GM19397 (cell line): ENCODE measurements around the gene ATP8A2.

ENCODE experiments used
- ATAC-seq: cut with Tn5 transposase; IDR thresholded peaks from one replicate; pipeline ENCODE4 v1.9.1; 2021; ENCODE audit warnings: mild to moderate bottlenecking, moderate library complexity; ENCODE audit not compliant: unreplicated experiment

Gene ATP8A2

DNA sequence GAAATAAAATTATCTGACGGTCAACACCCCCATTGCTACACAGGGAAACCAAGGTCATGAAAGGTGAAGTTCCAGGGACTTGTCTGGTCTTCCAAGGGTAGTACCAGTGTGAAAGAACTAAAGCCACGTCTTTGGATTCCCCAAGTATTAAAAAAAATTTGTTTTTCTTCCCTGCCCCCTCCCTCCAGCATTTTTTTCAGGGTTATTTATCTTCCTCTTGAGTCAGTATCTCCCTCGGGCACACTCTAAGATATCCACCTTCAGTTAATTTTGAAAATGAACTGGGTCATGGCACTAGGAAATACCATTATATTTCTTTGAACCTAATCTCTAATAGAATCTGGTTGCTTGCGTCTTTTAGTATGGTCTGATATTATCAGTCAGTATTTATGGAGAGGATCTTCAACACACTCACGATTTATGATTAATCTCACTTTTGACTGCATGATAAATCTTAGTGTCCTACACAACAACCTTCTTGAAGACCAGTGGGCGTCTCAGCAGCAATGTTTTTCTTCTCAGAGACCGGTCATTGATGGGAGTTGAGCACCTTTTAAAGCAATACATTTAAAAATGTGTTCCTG, 9.1 kb downstream of the ATP8A2 start:
- no peak for ATAC-seq

DNA sequence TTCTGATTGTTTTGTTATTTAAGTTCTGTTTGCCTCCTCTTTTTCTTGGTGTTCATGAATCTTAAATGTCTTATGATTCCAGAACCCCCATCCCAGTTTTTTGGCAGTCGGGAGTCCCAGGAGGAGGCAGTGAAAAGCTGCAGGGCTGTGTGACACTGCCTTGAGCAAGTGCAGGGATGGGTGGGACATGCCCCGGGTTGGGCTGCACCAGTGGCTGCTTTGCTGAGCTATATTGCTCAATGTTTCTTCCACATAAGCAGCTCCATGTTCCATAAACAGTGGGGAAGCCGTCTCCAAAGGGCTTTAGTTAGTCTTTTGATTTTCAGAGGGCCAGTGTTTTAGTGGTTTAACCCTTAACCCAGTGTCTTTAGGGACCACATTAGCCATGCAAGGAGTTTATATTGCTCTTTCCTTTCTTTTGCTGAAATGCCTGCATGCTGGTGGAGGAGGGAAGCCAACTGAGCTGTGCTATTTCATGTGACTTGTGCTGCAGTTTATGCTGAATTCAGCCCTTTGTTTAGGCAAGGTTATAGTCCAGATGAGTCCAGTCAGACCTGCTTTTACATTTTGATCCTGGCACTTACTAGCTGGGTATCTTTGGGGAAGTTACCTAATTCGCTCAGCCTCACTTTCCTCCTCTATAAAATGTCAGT, 13.1 kb downstream of the ATP8A2 start:
- ATAC-seq = no peak

DNA sequence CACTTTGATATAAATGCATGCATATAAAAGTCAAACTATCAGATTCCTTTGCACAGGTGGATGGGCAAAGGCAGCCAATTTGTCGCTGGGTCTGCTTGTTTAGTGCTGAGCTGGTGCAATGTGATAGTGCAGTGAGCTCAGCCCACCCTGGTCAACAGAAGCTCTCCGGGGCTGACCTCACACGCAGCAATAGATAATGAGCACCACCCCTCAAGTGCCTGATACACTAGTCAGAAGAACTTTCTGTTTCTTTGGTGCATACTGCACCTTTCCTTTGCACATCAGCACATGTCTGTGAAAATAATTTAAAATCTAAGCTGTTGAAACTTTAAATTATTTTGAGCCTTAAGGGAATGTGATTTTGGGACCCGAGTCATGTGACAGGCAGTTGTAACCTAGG, 20.2 kb downstream of the ATP8A2 start:
- no peak for ATAC-seq

DNA sequence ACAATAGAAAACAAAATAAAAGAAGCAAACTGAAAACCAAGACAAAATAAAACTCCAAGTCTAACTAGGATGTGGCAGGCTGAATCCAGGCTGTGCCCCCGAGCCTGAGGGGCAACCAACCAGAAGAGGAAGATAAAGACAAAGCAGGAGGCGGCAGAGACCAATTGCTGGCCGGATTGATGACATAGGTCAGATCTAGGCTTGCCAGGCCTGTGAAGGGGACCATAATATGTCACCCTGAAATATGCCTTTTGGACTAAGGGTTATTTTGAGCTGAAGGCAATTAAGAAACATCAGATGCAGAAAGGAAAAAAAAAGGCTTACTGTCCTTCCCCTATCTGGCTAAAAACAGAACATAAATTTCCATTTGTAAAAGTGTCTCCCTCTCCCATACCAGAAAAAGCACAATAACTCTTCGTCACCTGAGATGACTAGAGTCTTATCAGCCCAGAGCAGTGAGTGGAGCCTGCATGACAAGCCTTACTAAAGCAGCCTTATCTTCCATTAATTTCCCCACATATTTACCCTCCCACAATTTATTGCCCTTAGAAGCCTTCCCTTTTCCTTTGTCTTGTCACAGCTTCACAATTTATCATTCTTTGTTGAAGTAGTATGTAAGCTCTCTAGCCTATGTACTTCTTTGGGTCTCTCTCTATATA, 22.8 kb downstream of the ATP8A2 start:
- ATAC-seq = no peak

DNA sequence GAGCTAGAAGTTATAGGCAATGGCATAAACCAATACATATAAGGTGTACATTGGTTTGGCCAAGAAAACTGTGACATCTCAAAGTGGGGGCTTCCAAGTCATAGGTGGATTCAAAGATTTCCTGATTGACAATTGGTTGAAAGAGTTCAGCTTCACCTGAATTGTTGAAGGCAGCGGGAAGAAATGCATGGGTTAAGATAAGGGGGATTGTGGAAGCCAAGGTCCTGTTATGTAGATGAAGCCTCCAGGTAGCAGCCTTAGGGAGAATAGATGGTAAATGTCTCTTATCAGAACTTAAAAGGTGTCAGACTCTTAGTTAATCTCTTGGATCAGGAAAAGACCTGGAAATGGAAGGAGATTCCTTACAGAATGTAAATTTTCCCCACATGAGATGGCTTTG, 26.0 kb downstream of the ATP8A2 start:
- no peak for ATAC-seq

DNA sequence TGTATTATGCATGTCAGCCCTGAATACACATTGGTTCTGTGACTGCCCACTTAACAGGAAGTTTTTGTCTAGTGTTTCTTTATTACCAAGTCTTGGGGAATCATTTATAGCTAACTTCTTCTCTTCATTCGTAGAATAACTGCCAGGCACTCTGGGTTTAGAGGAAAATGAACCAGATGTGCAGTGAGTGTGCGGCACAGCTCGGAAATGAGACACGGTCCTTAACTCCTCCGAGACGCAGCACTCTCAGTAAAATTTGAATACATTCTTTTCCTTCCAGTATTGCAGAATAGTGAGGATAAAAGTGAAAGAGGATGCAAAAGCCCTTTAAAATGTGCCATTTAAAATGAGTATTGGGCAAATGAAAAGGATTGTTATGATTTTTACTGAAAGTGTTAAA, 29.2 kb downstream of the ATP8A2 start:
- no peak for ATAC-seq

DNA sequence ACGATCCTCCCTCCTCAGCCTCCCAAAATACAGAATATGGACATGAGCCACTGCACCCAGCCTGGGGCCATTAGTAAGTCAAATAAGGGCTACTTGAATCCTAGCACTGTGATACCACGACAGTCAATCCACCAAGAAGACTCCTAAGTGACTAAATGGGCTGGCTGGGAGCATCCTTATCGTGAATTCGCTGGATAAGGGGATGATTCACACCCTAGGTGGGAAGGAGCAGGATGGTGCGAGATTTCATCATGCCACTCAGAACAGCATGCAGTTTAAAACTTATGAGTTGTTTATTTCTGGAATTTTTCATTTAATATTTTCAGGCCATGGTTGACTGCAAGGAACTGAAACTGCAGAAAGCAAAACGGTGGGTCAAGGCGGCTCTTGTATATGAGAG, 30.2 kb downstream of the ATP8A2 start:
- ATAC-seq = no peak

DNA sequence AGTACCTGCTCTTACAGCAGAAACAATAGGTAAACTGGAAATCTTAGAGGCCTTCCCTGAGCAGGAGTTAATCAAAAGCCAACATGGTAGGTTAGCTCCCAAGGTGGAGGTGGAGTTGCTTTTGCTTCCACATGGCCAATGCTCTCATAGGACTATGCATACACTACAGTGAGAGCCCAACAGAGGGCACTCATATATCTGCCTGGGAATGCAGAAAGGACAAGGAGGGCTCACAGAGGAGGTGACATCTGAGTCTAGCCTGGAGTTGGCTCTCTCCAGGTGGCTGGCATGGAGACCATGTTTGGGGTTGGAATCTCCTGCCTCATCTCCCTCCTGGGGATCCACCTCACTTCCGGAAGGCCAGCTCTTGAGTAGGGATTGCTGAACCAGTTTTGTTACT, 34.6 kb downstream of the ATP8A2 start:
- ATAC-seq = no peak

DNA sequence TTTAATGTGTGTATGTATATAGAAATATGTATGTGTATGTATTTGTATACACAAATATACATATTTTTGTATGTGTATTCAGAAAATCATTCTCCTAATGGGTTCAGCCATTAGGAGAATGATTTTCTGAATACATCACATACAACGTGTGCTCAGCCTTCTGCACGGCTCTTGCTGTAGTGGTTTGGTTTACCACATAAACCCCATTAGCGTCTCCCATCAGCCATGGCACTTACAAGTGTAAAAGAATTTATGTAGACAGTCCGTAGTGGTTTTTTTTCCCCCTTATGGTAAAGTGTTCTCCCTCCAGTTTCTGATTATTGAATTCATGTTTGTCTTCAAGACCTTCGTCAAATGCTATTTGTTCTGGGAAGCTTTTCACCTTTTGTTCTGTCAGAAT, 38.2 kb downstream of the ATP8A2 start:
- ATAC-seq = no peak

DNA sequence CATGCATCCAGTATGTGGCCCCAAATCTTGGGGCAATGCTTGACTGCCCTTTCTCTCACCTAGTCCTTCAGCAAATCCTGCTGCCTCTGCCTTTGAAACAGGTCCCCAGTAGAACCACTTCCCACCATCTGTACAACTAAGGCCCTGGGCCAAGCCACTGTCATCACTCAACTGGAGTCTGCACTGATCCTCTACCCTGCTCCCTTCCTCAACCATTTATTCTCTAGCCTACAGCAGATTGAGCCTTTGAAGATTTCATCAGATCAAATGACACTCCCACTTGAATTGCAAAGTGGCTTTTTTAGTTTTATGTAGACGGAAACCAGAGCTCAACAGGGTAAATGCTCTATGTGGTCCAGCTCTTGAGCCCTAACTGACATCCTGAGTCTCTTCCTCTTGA, 43.5 kb downstream of the ATP8A2 start:
- no peak for ATAC-seq

DNA sequence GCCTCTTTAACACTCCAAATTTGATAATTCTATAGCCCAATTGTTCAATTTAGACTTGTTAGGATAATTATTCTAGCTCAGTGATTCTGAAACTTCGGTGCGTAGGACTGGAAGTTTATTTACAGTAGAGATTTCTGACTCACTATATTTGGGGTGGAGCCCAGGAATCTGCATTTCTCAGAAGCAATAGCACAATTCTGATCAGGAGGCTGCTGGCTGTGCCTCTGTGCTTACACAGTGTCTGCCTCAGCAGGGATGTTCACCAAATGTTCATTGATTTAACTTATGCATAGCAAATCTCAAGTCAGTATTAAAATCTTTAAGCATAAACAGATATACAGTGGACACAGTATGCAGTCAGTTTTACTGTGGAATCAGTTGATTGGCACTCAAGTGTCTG, 45.8 kb downstream of the ATP8A2 start:
- no peak for ATAC-seq

DNA sequence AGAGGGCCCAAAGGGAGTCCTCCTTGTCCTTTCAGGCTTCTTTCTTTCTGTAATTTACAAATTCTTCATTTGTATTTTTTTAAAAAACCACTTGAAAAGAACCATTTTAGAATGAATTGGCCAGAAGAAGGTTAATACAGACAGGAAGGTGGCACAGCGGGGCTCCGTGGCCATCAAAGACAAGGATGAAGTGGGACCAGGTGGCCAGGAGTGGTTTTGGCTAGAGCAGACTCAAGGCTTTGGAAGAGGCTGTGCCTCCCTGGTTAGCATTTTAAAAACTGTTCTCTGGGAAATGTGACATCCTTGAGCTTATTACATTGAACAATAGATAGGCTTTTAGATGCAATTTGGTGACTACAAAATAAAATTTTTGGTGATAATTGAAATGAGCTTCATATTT, 48.4 kb downstream of the ATP8A2 start:
- ATAC-seq = no peak

DNA sequence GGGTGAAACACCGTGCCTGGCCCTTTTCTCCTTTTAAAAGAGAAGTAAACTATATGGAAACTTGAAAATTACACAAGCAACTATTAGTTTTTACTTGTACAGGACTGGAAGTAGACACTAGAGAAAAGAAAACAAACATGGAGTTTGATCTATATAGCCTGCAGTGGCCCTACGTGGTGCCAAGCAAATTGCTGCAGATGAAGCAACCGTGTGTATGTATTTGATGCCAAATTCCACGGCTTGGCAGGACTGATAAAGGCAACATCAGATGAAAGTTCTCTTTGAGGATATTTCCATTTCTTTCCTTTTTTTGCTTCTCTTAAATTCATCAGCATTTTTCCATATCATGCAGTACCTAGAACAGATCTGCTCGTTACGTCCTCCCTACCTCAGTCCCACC, 49.8 kb downstream of the ATP8A2 start:
- ATAC-seq = no peak

DNA sequence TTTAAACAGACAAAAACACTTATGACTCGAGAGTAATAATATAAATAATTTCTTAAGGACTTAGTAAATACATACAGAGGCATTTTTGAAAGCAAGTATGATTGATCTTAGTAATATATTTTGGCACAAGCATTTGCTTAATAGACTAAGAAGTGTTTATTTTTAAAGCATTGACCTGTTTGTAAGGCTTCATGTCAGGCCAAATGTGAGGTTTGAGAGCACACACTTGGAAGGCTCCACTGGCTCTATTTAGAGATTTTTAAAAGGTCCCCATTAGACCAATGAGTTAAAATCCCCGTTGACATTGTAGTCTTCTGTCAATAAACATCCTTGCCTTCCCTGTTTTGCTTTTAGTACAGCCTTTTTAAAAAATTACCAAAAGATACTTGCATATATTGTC, 50.4 kb downstream of the ATP8A2 start:
- ATAC-seq = no peak

DNA sequence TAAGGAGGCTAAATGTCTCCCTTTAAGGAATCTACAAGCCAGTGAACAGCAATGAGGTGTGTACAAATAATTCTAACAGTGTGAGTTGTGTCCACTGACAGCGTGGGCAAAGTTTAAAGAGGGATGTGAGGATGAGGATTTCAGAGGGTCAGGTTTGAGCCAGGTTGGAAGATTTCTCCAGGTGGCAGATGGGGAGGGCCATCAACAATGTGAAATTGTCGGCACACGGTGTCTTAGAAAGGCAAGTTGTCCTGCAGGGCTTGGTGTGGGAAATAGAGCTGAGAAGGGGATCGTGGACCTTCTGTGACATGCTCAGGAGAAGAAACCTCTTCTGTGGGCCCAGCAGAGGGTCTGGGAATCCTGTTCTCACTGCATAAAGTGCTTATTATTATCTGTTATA, 52.1 kb downstream of the ATP8A2 start:
- ATAC-seq = no peak

DNA sequence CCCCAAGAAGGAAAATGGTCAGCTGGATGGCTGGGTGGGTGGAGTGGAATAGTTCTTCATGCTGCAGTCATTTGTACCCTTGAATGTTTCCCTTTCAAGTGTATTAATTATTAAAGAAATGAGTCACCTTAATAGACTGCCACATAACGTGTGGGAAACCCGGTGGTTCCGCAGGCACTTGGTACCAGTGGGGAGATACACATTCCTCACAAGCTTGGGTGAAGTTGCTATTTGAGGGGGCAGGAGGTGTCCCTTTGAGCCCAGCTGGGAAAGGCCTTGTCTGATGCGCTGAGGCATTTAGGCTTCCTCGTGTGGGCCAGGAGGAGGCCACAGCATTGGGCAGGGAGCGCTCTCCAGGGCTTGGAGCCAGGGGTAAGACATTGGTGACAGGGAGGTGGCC, 57.7 kb downstream of the ATP8A2 start:
- no peak for ATAC-seq

DNA sequence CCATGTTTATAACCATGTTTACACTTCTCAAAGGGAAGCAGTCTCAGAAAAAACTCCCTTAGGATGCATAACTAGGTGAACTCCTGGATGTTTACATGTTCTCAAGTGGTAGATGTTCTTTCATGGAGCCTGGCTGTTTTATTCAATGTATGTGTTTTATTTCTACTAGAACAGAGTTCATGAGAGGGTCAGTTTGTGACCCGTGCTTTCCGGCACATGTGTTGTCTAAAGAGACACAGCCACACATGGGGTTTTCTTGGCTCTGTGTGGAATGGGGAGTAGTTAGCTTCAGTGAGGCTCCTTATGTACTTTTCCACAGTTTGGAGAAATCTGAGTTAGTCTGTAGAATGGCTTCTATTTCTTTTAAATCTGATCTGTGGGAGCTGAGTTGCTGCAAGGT, 60.9 kb downstream of the ATP8A2 start:
- ATAC-seq = no peak

DNA sequence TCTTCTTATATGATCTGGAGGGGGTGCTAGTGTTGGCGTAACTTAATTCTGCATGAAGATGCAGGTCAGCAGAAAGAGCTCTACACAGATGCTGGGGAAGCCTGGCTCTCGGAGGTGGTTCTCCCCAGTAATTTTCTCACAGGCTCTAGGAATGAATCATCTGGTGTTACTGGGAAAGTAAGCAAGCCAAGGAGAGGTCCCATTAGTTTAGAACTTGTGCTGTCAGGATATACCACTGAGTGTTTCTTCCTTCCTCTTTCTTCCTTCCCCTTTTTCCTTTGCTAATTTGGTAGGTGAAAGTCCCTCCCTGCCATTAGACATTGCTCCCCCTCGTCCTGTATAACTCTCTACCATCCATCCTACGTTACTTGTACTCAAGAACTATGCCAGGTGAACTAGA, 68.3 kb downstream of the ATP8A2 start:
- ATAC-seq = no peak

DNA sequence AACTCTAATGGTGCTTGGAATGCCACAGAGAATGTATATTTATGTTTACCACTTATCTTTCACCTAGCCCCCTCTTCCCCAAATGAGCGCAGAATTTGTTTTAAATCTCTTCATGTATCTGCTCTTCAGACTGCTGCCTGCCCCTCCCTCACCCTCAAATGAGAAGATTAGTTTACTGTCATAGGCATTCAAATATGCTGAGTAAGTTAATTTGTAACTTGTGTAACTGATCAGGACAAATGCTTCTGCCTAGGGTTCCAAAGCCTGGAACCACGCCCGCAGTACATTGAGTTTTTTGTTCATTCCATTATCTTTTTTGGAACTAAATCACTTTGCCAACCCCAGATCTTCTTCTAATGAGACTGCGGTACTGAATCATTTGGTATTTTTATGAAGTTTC, 74.5 kb downstream of the ATP8A2 start:
- ATAC-seq = no peak

DNA sequence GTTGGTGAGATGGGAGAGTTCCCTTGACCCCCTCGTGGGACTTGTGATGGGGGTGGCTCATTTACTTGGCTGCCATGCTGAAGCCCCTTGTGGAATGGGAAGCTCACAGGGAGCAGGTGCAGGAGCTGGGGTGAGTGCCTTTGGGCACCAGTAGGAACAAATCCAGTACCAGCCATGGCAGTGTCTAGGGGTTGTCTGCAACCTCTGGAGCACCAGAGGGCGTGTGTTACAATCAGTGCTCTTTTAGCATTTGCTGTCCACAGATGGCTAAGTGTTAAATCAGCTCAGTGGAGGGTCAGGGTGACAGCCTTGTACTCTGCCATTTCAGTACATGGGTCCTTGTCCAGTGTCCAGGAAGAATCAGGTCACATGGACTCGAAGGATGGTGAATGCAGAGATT, 75.6 kb downstream of the ATP8A2 start:
- no peak for ATAC-seq

DNA sequence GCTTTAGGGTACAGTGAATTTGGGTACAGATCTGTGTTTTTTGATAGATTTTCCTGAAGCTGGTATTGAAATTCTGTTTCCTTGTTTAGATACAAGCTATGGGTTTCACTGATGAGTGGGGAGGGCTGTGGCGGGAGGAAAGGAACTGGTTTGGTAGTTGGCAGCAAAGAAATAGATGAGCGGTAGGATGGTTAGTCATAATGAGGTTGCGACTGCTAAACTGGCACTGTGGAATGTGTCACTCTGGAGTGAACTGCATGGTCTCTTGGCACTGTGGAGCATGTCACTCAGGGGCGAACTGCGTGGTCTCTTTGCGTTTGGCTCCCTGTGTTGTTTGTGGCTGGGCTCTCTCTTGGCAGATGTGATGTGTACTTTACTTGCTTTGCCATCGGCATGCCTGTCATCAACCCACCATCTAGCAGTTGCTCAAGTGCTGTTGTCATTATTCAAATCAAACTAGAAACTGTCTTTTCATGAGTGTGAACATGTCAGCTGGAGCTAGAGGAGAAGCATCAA, 82.1 kb downstream of the ATP8A2 start:
- ATAC-seq = no peak

DNA sequence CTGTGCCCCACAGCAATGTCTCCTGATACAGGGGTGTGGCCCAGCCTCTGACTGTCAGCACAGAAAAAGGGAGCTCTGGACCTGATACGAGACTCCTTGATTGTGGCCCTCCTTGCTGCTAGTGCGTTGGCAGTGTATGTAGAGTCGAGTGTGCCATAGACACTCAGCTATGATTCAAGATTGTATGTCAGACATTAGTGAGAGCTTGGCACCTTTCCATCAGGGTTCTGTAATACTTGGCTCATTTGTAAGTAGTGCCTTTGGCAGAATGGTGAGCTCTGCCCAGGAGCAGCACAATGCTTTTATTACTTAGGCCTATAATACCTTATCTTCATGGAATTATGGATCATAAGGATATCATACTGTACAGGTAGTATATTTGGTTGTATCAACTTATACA, 83.4 kb downstream of the ATP8A2 start:
- no peak for ATAC-seq

DNA sequence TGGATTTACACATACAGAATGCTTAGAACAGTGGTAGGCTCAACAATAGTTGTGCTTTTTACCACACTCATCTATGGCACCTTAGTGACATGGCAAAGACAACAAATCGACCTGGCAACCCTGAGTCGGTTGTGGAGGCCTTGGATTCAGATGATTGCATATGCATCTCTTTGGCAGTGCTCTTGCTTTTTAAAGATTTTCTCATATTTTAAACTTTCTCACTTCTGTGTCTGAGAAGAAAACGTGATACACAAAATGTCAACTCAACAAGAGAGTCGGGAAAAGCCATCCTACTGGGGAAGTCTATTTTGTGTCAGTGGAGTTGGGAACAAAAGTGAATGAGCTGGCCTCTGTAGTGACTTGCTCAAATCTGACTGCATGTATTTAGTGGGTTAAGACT, 85.8 kb downstream of the ATP8A2 start:
- ATAC-seq = no peak
